Nasal cavity respiratory epithelium epithelial cell of viscerocranial mucosa (primary cell): Measurements from ENCODE around the gene NFIB. TPM values are rescaled to one million over a fixed set of nuclear protein-coding genes. Genes with fewer than 3 reads are reported as not detected.

ENCODE experiments used
- total RNA-seq: library from RNA; depleted of rRNA; stranded (reverse); fragments of >200 nt; gene quantifications from 2 replicates; pipeline ENCODE4 v1.2.3, GENCODE V29; 2014

The NFIB gene
- 17.8 and 28.8 TPM in 2 replicates for total RNA-seq

DNA sequence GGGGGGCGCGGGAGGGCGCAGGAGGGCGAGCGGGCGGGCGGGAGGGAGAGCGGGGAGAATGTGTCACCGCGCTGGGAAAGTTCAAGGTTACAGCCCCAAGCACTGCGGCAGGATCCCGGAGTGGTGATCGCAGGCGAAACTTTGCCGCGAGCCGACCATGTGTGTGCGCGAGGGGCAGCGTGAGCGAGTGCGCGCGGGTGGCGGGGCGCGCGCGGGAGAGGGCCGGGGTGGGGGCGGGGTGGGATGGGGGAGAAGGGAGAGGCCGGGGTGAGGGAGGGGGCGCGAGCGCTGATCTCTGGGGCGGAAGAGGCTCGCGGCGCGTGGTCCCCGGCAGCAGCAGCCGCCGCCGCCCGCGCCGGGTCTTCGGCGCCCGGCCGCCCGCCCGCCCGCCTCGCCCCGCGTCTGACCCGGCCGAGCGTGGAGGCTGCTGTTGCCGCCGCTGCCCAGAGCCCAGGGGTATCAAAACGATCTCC lies at the start of gene NFIB:
NFIB (minus strand) TSS at position 191 of the 473 bp plus-strand sequence. CDS start 630 bp downstream, outside the sequence.

